Endothelial cell of umbilical vein (primary cell): ENCODE measurements around the gene IQSEC3. TPM values are rescaled to one million over a fixed set of nuclear protein-coding genes. Genes with fewer than 3 reads are reported as not detected.

Experiments used
- BruUV-seq: library from RNA; stranded (reverse); fragments of 400-500 nt; replicated peaks from 2 replicates; lab custom pipeline; 2021; lab: Mats Ljungman, UMichigan
- CTCF ChIA-PET: fragments of 300-600, 350-600 bp; sonication (Branson Sonifier 250); formaldehyde crosslinking; loops from one replicate; lab custom pipeline; 2021; ENCODE audit warnings: antibody characterized with exemption, inconsistent platforms; lab: Charles Lee
- POLR2A ChIA-PET: fragments of 300-600, 350-600 bp; sonication (Branson Sonifier 250); formaldehyde crosslinking; loops from one replicate; lab custom pipeline; 2021; ENCODE audit warnings: antibody characterized with exemption, inconsistent platforms; lab: Charles Lee
- DNase-seq: peaks from one replicate; pipeline ENCODE4 v3.0.0-alpha.2; 2011; ENCODE audit warnings: low read depth, low spot score
- FAIRE-seq: peaks from 2 replicates; lab custom pipeline; 2011; peaks lifted over from hg19 to GRCh38; lab: Jason Lieb, UNC
- H2AFZ ChIP-seq: 2 replicates; pipeline ENCODE4 v1.6.0; 2012; ENCODE audit warnings: low read depth, low read length, control low read depth, inconsistent platforms
- H3K27ac ChIP-seq: 2 replicates; pipeline ENCODE4 v1.5.1; 2011; ENCODE audit warnings: low read depth, mild to moderate bottlenecking, control low read depth, low read length, moderate library complexity; ENCODE audit not compliant: insufficient read depth
- H3K27me3 ChIP-seq, 2 experiments: 2 replicates each; pipeline versions ENCODE4 v1.6.0 to v1.6.1; 2011; ENCODE audit warnings: low read length in 2 of 2, mixed read lengths in 1 of 2; ENCODE audit not compliant: control insufficient read depth in 2 of 2, insufficient read depth in 2 of 2
- H3K36me3 ChIP-seq, 2 experiments: 2 replicates in 1 of 2; 3 replicates in 1 of 2; pipeline ENCODE4 v1.5.1; 2011; ENCODE audit warnings: low read length in 2 of 2, mild to moderate bottlenecking in 1 of 2, moderate library complexity in 1 of 2; ENCODE audit not compliant: control insufficient read depth in 2 of 2, insufficient read depth in 2 of 2; ENCODE audit errors: extremely low read depth in 1 of 2
- H3K4me1 ChIP-seq: 3 replicates; pipeline ENCODE4 v1.5.1; 2011; ENCODE audit warnings: mild to moderate bottlenecking, low read length; ENCODE audit not compliant: control insufficient read depth, insufficient read depth; ENCODE audit errors: extremely low read depth
- H3K4me2 ChIP-seq: 2 replicates; pipeline ENCODE4 v1.6.1; 2011; ENCODE audit warnings: low read length, control low read depth, mixed read lengths; ENCODE audit not compliant: insufficient read depth
- H3K4me3 ChIP-seq, 3 experiments: fragments of 200-600 bp in 1 of 3; sonication (generic), shearing (Covaris generic) in 1 of 3; replicated peaks in 1 of 3; 2 replicates each; pipeline ENCODE4 v1.5.1; 2011 to 2016; ENCODE audit warnings: control low read depth in 3 of 3, low read length in 3 of 3, mild to moderate bottlenecking in 2 of 3, inconsistent platforms in 1 of 3, low read depth in 1 of 3, moderate library complexity in 1 of 3; ENCODE audit not compliant: insufficient read depth in 1 of 3
- H3K79me2 ChIP-seq: 2 replicates; pipeline ENCODE4 v1.6.0; 2012; ENCODE audit warnings: low read length, inconsistent platforms; ENCODE audit not compliant: control insufficient read depth, insufficient read depth
- H3K9ac ChIP-seq: replicated peaks from 2 replicates; pipeline ENCODE3; 2011; ENCODE audit warnings: low read length, control low read depth; ENCODE audit not compliant: insufficient read depth; ENCODE audit errors: extremely low read depth
- H3K9me1 ChIP-seq: replicated peaks from 3 replicates; pipeline ENCODE4 v1.6.0; 2011; ENCODE audit warnings: mild to moderate bottlenecking, low read length; ENCODE audit not compliant: control insufficient read depth, insufficient read depth; ENCODE audit errors: extremely low read depth
- H3K9me3 ChIP-seq: replicated peaks from 2 replicates; pipeline ENCODE4 v1.5.1; 2012; ENCODE audit warnings: low read length, inconsistent platforms; ENCODE audit not compliant: control insufficient read depth, insufficient read depth
- H4K20me1 ChIP-seq: replicated peaks from 2 replicates; pipeline ENCODE3; 2011; ENCODE audit warnings: mild to moderate bottlenecking, low read length; ENCODE audit not compliant: control insufficient read depth, insufficient read depth; ENCODE audit errors: extremely low read depth
- EZH2 ChIP-seq: IDR thresholded peaks from 2 replicates; pipeline ENCODE4 v1.6.1; 2012; ENCODE audit warnings: borderline replicate concordance, low read depth, mild to moderate bottlenecking, moderate library complexity, low read length, inconsistent platforms; ENCODE audit not compliant: severe bottlenecking
- FOS ChIP-seq: IDR thresholded peaks from 2 replicates; pipeline ENCODE4 v1.6.1; 2011; ENCODE audit warnings: mild to moderate bottlenecking, low read length, moderate library complexity, borderline replicate concordance; ENCODE audit not compliant: insufficient read depth
- GATA2 ChIP-seq: IDR thresholded peaks from 2 replicates; pipeline ENCODE4 v1.7.0; 2011; ENCODE audit warnings: low read depth, mild to moderate bottlenecking, moderate library complexity, mixed read lengths, low read length; ENCODE audit not compliant: insufficient read length, insufficient read depth
- JUN ChIP-seq: IDR thresholded peaks from 2 replicates; pipeline ENCODE4 v1.6.1; 2011; ENCODE audit warnings: borderline replicate concordance, low read depth; ENCODE audit not compliant: insufficient read length, insufficient read depth
- MYC ChIP-seq: IDR thresholded peaks from one replicate; pipeline ENCODE4 v1.6.1; 2011; ENCODE audit warnings: mild to moderate bottlenecking, low read depth, low read length
- POLR2A ChIP-seq: IDR thresholded peaks from 2 replicates; pipeline ENCODE4 v1.6.1; 2012; ENCODE audit warnings: low read depth, mild to moderate bottlenecking, control low read depth, low read length
- POLR2AphosphoS5 ChIP-seq: IDR thresholded peaks from 2 replicates; pipeline ENCODE4 v1.6.1; 2012; ENCODE audit warnings: low read depth, mild to moderate bottlenecking, control low read depth, low read length, moderate library complexity; ENCODE audit not compliant: insufficient read depth
- dilution Hi-C: fragments of 300-500 bp; cut with MboI; formaldehyde crosslinking; loops from one replicate; pipeline ENCODE4 v1.15.0; 2019; ENCODE audit warnings: low sequenced_read_pairs; ENCODE audit not compliant: extremely low pct_ligation_motif_present
- intact Hi-C: fragments of 100-400 bp; cut with micrococcal nuclease; formaldehyde crosslinking; loops from one replicate; pipeline ENCODE4 v1.10.0; 2022
- polyA plus RNA-seq, 4 experiments: library from polyadenylated mRNA; depleted of rRNA in 3 of 4; stranded (reverse) in 3 of 4; unstranded in 1 of 4; fragments of >200 nt; gene quantifications; 2 replicates each; pipeline versions ENCODE4 v1.2.1 to v1.2.3, GENCODE V29; 2011 to 2012; ENCODE audit warnings: missing spikeins in 1 of 4
- total RNA-seq: library from RNA; stranded (reverse); gene quantifications from 2 replicates; pipeline ENCODE4 v1.2.3, GENCODE V29; 2021
- TF ChIP-seq, protein P1 (sequence below), 2 donors: IDR thresholded peaks; 1 replicate in 1 of 2; 2 replicates in 1 of 2; pipeline ENCODE4 v1.5.1; 2011; ENCODE audit warnings: low read length in 2 of 2, mild to moderate bottlenecking in 2 of 2, moderate library complexity in 2 of 2, control low read depth in 1 of 2, inconsistent platforms in 1 of 2, low read depth in 1 of 2; ENCODE audit not compliant: insufficient read depth in 1 of 2; ENCODE audit errors: extremely low read depth in 1 of 2
- TF ChIP-seq, protein P2 (sequence below): IDR thresholded peaks from 2 replicates; pipeline ENCODE4 v1.6.1; 2011; ENCODE audit not compliant: insufficient read depth, insufficient read length

IQSEC3 gene
- total and polyA plus RNA-seq, 2 donors (not counting 3 experiments of a cell fraction or from before 2014, with no cell fraction given): not detected

DNA sequence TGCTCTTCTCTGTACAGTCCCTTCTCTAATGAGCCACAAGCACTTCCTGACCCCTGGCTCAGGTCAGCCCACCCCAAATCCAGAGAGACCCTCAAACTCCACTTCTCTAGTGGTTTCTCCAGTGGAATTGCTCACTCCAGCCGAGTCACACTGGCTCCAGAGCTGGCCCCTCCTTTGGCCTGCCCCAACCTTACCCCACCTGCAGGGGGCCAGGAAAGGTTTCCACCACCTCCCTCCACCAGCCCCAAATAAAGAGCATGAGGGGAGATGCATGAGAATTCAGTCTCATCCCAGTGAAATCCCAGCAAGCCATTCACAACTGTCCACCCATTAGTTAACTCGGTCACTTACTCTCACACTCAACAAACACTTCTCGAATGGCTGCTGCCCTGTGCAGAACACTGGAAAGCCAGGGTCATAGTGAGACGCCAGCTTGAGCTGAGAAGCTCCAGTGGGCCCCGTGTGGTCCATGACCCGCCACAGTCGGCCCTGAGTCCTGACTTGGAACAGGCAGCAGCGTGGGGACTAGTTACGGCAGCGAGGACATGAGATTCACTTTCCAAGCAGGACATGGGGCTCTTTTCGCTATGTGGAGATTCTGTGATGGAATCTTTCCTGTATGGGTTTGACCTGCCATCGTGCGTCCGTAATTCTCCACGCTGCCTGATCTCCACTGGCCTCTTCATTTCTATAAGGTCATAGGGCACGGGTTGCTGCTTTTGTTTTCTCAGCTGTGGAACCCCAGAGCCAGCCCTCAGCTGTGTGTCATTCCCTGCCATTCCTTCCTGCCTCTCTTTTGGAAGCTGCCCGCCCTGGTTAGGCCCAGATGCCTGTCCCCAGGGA lies 103.2 kb downstream of the IQSEC3 start:
- H3K4me2 ChIP-seq: no peak overlapping the region
- H3K36me3 ChIP-seq: no peaks in the 10 kb centered on the region
- ChIA-PET CTCF (no interaction called here), POLR2A (no interaction called here)
- H4K20me1 ChIP-seq: no peaks in the 10 kb centered on the region
- TF ChIP-seq MYC: no peak
- TF ChIP-seq, protein P1, sequence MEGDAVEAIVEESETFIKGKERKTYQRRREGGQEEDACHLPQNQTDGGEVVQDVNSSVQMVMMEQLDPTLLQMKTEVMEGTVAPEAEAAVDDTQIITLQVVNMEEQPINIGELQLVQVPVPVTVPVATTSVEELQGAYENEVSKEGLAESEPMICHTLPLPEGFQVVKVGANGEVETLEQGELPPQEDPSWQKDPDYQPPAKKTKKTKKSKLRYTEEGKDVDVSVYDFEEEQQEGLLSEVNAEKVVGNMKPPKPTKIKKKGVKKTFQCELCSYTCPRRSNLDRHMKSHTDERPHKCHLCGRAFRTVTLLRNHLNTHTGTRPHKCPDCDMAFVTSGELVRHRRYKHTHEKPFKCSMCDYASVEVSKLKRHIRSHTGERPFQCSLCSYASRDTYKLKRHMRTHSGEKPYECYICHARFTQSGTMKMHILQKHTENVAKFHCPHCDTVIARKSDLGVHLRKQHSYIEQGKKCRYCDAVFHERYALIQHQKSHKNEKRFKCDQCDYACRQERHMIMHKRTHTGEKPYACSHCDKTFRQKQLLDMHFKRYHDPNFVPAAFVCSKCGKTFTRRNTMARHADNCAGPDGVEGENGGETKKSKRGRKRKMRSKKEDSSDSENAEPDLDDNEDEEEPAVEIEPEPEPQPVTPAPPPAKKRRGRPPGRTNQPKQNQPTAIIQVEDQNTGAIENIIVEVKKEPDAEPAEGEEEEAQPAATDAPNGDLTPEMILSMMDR (IDR thresholded peaks at IDR 0.05; ENCODE audit: extremely low read depth in 1 of 2, insufficient read depth in 1 of 2, low read depth in 1 of 2, low read length in 2 of 2): peak in 1 of 2 donors; percentile 2
- DNase-seq (no peak), FAIRE-seq (no peak)
- intact Hi-C loops: no loop called here
- peaks cover 0 to 7% of the 10 kb centered on the region in 2 experiments for H3K27me3 ChIP-seq
- no peaks in the 10 kb centered on the region for H3K9me3 ChIP-seq
- no peaks in the 10 kb centered on the region for H3K9me1 ChIP-seq
- no peak overlapping the region for H2AFZ ChIP-seq
- no peak overlapping the region for H3K9ac ChIP-seq
- no peak overlapping the region for H3K27ac ChIP-seq
- H3K79me2 ChIP-seq: no peaks in the 10 kb centered on the region
- BruUV-seq: no TSS peak
- no peaks in the 10 kb centered on the region for H3K4me1 ChIP-seq
- dilution Hi-C loops: no loop called here
- H3K4me3 ChIP-seq: no peak overlapping the region

DNA sequence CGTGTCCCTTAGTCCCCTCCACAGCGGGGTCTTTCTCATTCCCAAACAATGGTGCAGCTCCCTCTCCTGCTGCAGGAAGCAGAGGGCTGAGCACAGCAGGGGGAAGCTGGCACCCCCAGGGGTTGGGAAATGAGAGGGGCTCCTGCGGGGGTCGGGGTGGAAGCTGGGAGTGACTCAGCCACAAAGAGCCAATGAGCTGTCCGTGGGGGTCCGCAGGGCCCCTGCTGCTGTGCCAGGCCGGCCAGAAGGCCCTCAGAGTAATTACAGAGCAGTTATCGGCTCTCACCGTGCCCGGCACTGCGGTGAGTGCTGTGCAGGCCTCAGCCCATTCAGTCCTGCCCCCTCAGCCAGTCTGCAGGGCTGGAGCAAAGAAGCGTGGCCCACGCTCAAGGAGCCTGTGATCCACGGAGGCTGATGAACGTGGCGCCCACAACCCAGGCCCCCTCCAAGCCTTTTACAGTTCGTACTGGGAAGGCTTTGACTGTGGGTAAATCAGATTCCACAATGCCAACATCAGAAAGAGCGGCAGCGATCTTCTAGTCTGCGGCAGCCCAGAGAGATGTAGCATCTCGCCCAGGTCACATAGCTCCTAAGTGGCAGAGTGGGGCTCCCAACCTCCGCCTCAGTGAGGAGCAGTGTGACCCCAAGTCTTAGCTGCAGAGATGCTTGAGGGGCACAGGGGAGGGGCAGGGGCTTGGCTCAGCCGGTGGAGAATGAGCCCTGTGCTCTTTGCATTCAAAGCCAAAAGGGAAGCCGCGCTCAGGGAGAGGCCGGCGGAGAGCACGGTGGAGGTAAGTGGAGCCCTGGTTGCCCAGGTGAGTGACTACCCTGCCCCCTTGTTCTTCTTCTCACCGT lies 104.0 kb downstream of the IQSEC3 start:
- Histone ChIP-seq H3K4me2 (no peak overlapping the region), H3K9ac (no peak overlapping the region), H3K27me3 (peaks cover 0 to 7% of the 10 kb centered on the region in 2 experiments), H3K9me1 (no peaks in the 10 kb centered on the region), H3K27ac (no peak overlapping the region), H3K4me3 (no peak overlapping the region), H3K79me2 (no peaks in the 10 kb centered on the region), H3K4me1 (no peaks in the 10 kb centered on the region), H3K9me3 (no peaks in the 10 kb centered on the region), H4K20me1 (no peaks in the 10 kb centered on the region), H3K36me3 (no peaks in the 10 kb centered on the region), H2AFZ (no peak overlapping the region)
- DNase-seq: no peak
- BruUV-seq: no TSS peak
- ChIA-PET CTCF (no interaction called here), POLR2A (no interaction called here)
- TF ChIP-seq, protein P2, sequence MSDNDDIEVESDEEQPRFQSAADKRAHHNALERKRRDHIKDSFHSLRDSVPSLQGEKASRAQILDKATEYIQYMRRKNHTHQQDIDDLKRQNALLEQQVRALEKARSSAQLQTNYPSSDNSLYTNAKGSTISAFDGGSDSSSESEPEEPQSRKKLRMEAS: no peak
- TF ChIP-seq FOS: no peak
- TF ChIP-seq EZH2: no peak
- no peak for TF ChIP-seq GATA2
- TF ChIP-seq JUN: no peak
- TF ChIP-seq MYC: no peak
- TF ChIP-seq, protein P1 (IDR thresholded peaks at IDR 0.05; ENCODE audit: extremely low read depth in 1 of 2, insufficient read depth in 1 of 2, low read depth in 1 of 2, low read length in 2 of 2): no peak
- no peak for TF ChIP-seq POLR2AphosphoS5
- TF ChIP-seq POLR2A: no peak
- FAIRE-seq: no peak
- dilution Hi-C loops (no loop called here), intact Hi-C loops (no loop called here)
